H1 (cell line): ENCODE data around the gene TMEM117.

ENCODE experiments used
- CTCF ChIP-seq, 3 experiments: IDR thresholded peaks; 1 replicate in 2 of 3; 2 replicates in 1 of 3; pipeline versions ENCODE4 v1.5.1 to v1.6.1; 2011; ENCODE audit warnings: low read length in 3 of 3, mild to moderate bottlenecking in 3 of 3, inconsistent platforms in 2 of 3, low read depth in 1 of 3, moderate library complexity in 1 of 3; ENCODE audit not compliant: insufficient read depth in 1 of 3; ENCODE audit errors: control extremely low read depth in 1 of 3
- E2F6 ChIP-seq: IDR thresholded peaks from 2 replicates; pipeline ENCODE4 v1.6.1; 2012; ENCODE audit warnings: inconsistent platforms
- EP300 ChIP-seq, 2 experiments: IDR thresholded peaks; 1 replicate in 1 of 2; 2 replicates in 1 of 2; pipeline ENCODE4 v1.6.1; 2011 to 2012; ENCODE audit warnings: low read depth in 2 of 2, low read length in 2 of 2, mild to moderate bottlenecking in 2 of 2, borderline replicate concordance in 1 of 2, inconsistent platforms in 1 of 2, moderate library complexity in 1 of 2
- JUN ChIP-seq: IDR thresholded peaks from 2 replicates; pipeline ENCODE4 v1.6.1; 2011; ENCODE audit warnings: low read depth, mild to moderate bottlenecking, improper control_type of control experiment, low read length

GRCh38 chr12:43898474-43898873, 62.6 kb downstream of the TMEM117 start:
- TF ChIP-seq JUN, result no peak
- no peak for TF ChIP-seq EP300 (IDR thresholded peaks at IDR 0.05; ENCODE audit: borderline replicate concordance in 1 of 2, low read depth in 2 of 2, low read length in 2 of 2)
- no peak for TF ChIP-seq CTCF (IDR thresholded peaks at IDR 0.05; ENCODE audit: control extremely low read depth in 1 of 3, insufficient read depth in 1 of 3, low read depth in 1 of 3, low read length in 3 of 3)
- TF ChIP-seq E2F6, result no peak
